Measurements from ENCODE around the gene CCDC187. TPM values are rescaled to one million over a fixed set of nuclear protein-coding genes. Genes with fewer than 3 reads are reported as not detected.

Gene CCDC187
- total and polyA plus RNA-seq, 5 donors: not detected

DNA sequence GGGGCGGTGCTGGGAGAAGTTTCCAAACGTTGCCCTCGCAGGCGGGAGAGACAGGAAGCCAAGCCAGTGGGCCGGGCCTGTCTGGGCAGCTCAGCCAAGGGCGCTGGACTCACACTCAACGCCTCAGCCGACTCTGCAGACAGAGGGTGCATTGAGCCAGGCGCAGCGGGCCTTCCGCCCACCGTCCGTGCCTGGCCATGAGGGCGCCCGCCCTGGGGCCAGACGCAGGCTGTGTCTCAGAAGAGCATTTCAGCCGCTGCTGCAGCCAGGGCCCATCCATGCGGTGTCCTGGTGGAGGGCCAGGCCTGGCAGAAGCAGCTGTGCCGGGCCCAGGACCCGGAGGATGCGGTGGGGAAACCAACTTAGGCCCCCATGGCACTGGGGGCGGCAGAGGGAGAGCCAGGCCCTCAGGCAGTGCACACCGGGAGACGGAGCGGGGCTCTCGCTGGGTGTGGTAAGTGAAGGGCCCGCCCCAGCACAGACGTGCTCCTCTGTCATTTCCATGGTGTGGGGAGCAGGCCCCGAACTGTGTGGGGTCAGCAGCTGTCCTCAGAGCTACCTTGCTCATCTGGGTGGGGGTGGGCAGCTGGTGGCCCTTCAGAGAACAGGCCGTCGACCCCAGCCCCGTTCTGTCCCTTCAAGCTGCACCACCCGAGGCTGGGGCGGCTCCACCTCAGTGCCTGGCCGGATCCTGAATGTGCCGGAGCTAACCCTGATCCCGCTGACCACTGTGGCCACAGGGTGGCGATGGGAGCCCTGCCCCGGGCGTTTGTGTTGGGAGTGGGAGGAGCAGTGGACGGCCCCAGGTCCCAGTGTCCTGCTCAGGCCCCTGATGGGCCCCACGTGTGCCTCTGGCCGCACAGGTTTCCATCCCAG is 41.6 kb upstream of the CCDC187 start:
- Histone ChIP-seq H3K4me3 (ENCODE audit: low read length) (no peak overlapping the region), H3K27me3 (ENCODE audit: control insufficient read depth, insufficient read depth) (no peaks in the 10 kb centered on the region), H3K9me3 (ENCODE audit: control insufficient read depth, low read length) (no peaks in the 10 kb centered on the region), H3K27ac (ENCODE audit: low read length) (peak overlapping the region; percentile 18), H3K4me1 (ENCODE audit: control insufficient read depth, insufficient read depth, low read length) (peaks cover 2% of the 10 kb centered on the region)
- intact Hi-C loops (cut with DNase I): no loop called here
- peak; percentile 50 to 52 for ATAC-seq
- DNase-seq: peak; percentile 88 to 95 (median 91)
- WGBS: 26% methylated on average over 43 of the region's 43 CpGs

DNA sequence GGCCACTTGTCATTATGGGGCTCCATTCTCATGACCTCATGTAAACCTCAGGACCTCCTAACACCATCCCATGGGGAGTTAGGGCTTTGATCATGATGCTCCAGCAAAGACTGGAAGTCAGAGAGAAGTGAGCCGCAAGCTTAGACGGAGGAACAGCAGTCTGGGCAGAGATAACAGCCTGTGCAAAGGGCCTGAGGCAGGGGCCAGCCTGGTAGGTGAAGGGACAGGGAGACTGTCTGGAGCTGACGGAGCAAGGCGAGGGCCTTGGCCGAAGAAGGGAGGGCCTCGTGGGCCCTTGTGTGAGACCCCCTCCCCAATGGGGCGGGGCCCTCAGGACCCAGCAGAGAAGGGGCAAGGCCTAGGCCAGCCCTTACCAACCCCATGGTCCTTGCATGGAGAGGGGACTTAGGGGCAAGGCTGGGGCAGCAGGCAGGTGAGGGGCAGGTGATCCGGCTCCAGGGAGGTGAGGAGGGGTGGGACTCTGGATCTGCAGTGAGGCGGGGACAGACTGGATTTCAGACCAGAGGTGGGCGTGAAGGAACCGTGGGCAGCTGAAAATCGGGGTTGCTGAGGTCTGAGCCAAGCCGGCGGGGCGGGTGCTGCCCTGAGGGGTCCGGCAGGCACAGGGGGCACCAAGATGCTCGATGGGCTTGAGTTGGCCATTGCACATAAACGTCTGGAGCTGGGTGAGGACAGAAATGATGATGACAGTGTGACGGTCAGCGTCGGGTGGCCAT is 40.8 kb upstream of the CCDC187 start:
- H3K27me3 ChIP-seq (ENCODE audit: control insufficient read depth, insufficient read depth): no peaks in the 10 kb centered on the region
- ATAC-seq (no peak), DNase-seq (no peak)
- H3K27ac ChIP-seq (ENCODE audit: low read length): peak overlapping the region; percentile 18
- H3K9me3 ChIP-seq (ENCODE audit: control insufficient read depth, low read length): no peaks in the 10 kb centered on the region
- peaks cover 2% of the 10 kb centered on the region for H3K4me1 ChIP-seq (ENCODE audit: control insufficient read depth, insufficient read depth, low read length)
- H3K4me3 ChIP-seq (ENCODE audit: low read length): no peak overlapping the region
- WGBS: 59% methylated on average over 21 of the region's 21 CpGs
- intact Hi-C loops (cut with DNase I): no loop called here

DNA sequence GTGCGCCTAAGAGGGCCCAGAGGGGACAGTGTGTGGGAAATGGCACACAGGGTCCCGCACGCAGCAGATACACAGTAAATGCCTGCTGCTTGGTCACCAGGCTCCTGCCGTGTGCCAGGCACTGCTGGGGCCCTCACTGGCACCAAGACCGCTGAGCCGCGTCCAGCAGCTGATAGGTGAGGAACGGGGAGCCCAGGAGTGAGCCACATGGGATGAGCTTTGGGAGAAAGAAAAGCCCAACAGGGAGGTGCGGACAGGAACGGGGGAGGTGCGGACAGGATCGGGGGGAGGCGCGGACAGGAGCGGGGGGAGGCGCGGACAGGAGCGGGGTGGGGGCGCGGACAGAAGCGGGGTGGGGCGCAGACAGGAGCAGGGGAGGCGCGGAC is 40.0 kb upstream of the CCDC187 start:
- WGBS: 85% methylated on average over 24 of the region's 24 CpGs
- intact Hi-C loops (cut with DNase I): no loop called here
- no peak for ATAC-seq
- peaks cover 2% of the 10 kb centered on the region for H3K4me1 ChIP-seq (ENCODE audit: control insufficient read depth, insufficient read depth, low read length)
- DNase-seq: no peak
- H3K27ac ChIP-seq (ENCODE audit: low read length): no peak overlapping the region
- no peak overlapping the region for H3K4me3 ChIP-seq (ENCODE audit: low read length)
- H3K9me3 ChIP-seq (ENCODE audit: control insufficient read depth, low read length): no peaks in the 10 kb centered on the region
- no peaks in the 10 kb centered on the region for H3K27me3 ChIP-seq (ENCODE audit: control insufficient read depth, insufficient read depth)

DNA sequence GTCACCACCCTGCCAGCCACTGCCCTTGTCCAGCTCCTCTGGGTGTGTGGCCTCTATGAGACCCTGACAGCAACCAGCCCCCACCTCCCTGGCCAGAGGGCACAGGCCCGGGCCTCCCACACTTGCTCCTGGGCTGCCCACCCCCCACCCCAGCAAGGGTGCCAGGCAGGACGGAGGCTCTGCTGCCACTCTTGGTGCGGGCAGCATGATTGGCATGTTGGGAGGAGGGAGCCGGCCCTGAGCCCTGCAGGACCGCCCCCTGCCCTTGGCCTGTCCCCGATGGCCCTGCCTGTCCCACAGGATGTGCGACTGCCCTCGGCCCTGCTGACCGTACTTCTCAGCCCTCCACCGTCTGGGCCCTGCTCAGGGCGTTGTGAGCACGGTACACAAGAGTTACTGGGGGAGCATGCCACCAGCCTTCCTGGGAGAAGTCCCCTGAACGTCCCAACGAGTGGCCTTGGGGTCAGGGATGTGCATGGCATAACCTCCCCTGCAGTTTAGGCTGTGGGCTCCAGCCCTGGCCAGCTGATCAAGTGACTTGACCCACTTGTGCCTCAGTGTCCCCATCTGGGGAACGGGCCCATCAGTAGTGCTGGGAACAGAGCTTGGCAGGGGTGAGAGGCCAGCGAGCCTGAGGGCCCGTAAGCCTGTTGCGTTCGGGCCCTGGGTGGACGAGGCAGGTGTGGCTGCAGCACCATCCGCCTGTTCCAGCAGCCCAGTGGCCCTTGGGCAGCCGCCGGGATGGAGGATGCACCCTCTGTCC is 39.4 kb upstream of the CCDC187 start:
- Histone ChIP-seq H3K27ac (ENCODE audit: low read length) (peak overlapping the region; percentile 75), H3K27me3 (ENCODE audit: control insufficient read depth, insufficient read depth) (no peaks in the 10 kb centered on the region), H3K9me3 (ENCODE audit: control insufficient read depth, low read length) (no peaks in the 10 kb centered on the region), H3K4me3 (ENCODE audit: low read length) (no peak overlapping the region), H3K4me1 (ENCODE audit: control insufficient read depth, insufficient read depth, low read length) (peaks cover 2% of the 10 kb centered on the region)
- DNase-seq (peak in 2 of 3 donors; percentile 83 to 89), ATAC-seq (peak; percentile 6 to 17)
- intact Hi-C loops (cut with DNase I): no loop called here
- 53% methylated on average over 23 of the region's 23 CpGs for WGBS

- ATAC-seq (peak; percentile 68 to 69), DNase-seq (peak; percentile 87 to 97 (median 96))
- Histone ChIP-seq H3K27me3 (ENCODE audit: control insufficient read depth, insufficient read depth) (no peaks in the 10 kb centered on the region), H3K4me3 (ENCODE audit: low read length) (peak overlapping the region; percentile 32), H3K27ac (ENCODE audit: low read length) (peak overlapping the region; percentile 75), H3K9me3 (ENCODE audit: control insufficient read depth, low read length) (no peaks in the 10 kb centered on the region), H3K4me1 (ENCODE audit: control insufficient read depth, insufficient read depth, low read length) (peaks cover 2% of the 10 kb centered on the region)
- WGBS: 12% methylated on average over 60 of the region's 60 CpGs
- intact Hi-C loops (cut with DNase I): no loop called here
Measured at GRCh38 chr9:136342181-136343120, 38.6 kb upstream of the CCDC187 start.

DNA sequence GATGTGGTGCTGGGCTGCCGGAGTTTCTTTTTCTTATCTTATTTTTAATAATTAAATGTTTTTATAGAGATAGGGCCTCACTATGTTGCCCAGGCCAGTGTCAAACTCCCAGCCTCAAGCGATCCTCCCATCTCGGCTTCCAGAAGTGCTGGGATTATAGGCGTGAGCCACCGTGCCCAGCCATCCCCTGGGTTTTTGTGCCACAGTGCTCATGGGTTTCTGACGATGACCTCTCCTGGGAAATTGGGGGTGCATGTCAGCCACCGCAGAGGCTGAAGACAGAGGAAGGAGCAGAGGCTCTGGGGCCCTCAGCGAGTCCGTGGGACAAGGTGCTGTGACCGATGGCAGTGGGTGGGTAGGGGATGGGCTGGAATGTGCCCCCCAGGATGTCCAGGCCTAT is 37.9 kb upstream of the CCDC187 start:
- peaks cover 2% of the 10 kb centered on the region for H3K4me1 ChIP-seq (ENCODE audit: control insufficient read depth, insufficient read depth, low read length)
- H3K9me3 ChIP-seq (ENCODE audit: control insufficient read depth, low read length): no peaks in the 10 kb centered on the region
- ATAC-seq: no peak
- H3K4me3 ChIP-seq (ENCODE audit: low read length): no peak overlapping the region
- intact Hi-C loops (cut with DNase I): no loop called here
- H3K27me3 ChIP-seq (ENCODE audit: control insufficient read depth, insufficient read depth): no peaks in the 10 kb centered on the region
- H3K27ac ChIP-seq (ENCODE audit: low read length): peak overlapping the region; percentile 75
- peak in 1 of 3 donors; percentile 64 for DNase-seq
- WGBS: 53% methylated on average over 10 of the region's 10 CpGs

DNA sequence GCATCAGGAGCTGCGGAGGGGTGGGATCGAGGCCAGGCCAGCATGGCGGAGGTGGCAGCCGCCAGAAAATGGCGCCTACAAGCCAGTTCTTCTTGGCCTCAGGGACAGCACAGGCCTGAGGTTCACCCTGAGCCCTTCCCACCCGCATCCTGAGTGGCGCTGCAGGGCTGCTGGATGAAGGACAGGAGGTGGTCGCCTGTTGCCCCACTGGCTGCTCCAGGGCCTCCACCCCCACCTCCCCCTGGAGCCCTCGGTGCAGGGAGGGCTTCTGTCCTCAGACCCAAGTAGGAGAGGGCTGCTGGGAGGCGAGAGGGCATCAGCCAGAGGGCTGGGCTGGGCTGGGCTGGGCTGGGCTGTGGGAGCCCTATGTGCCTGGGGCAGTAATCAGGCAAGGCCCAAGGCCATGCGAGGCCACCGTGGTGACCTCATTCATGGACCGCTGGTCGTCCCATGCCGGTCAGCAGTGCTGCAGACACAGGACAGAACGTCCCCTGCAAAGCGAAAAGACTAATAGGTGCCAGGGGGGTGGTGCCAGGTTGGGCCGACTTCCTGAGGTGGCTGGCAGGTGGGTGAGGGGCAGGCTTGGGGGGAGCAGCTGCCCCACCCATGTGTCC is 37.3 kb upstream of the CCDC187 start:
- no peaks in the 10 kb centered on the region for H3K27me3 ChIP-seq (ENCODE audit: control insufficient read depth, insufficient read depth)
- no peak overlapping the region for H3K4me3 ChIP-seq (ENCODE audit: low read length)
- H3K4me1 ChIP-seq (ENCODE audit: control insufficient read depth, insufficient read depth, low read length): peaks cover 2% of the 10 kb centered on the region
- intact Hi-C loops (cut with DNase I): no loop called here
- H3K9me3 ChIP-seq (ENCODE audit: control insufficient read depth, low read length): no peaks in the 10 kb centered on the region
- H3K27ac ChIP-seq (ENCODE audit: low read length): peak overlapping the region; percentile 21
- WGBS: 60% methylated on average over 18 of the region's 18 CpGs
- DNase-seq (peak; percentile 72 to 90 (median 87)), ATAC-seq (peak; percentile 1 to 34)

DNA sequence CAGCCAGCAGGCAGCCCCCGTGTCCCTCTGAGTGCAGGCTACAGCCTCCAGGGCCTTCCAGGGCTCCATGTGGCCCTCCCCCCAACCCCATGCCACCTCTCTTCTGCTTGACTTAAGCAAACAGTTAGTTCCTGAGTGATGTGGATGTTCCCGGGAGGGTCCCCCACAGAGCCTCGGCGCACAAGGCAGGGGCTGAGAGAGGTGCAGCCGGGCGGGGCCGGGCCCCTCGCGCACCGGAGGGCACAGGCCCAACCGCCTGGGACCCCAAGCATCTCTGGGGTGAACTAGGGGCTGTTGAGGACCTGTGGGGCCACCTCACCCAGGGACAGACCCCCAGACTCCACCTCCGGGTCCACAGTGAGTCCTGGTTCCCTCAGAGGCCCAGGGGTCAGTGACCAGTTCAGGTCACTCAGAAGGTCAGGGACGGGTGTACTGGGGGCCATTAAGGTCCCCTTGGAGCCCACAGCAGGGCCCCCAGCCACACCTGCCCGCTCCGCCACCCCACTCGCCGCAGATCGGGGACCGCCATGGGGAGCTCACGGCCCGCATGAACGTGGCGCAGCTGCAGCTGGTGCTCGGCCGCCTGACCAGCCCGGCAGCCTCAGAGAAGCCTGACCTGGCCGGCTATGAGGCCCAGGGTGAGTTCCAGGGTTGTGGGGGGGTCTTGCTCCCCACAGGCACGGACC is 36.6 kb upstream of the CCDC187 start:
- peak overlapping the region; percentile 21 for H3K27ac ChIP-seq (ENCODE audit: low read length)
- no peaks in the 10 kb centered on the region for H3K27me3 ChIP-seq (ENCODE audit: control insufficient read depth, insufficient read depth)
- H3K4me1 ChIP-seq (ENCODE audit: control insufficient read depth, insufficient read depth, low read length): peaks cover 2% of the 10 kb centered on the region
- peak in 1 of 3 donors; percentile 52 for DNase-seq
- intact Hi-C loops (cut with DNase I): no loop called here
- H3K9me3 ChIP-seq (ENCODE audit: control insufficient read depth, low read length): no peaks in the 10 kb centered on the region
- 91% methylated on average over 28 of the region's 28 CpGs for WGBS
- ATAC-seq: no peak
- no peak overlapping the region for H3K4me3 ChIP-seq (ENCODE audit: low read length)

DNA sequence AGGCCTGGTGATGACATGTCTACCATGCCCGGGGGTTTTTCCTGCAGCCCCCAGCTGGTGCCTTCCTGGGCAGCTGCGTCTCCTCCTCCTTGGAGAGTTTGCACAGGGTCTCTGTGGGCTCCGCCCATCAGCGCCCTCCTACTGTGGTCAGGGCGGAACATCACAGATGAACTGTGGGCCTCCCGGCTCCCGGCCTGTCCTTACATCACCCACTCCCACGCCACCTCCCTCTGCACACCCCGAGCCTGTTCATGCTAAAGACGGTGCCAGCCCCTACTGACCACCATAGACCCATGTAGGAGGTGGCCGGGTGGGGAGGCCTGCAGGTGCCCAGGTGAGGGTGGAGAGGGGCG is 36.0 kb upstream of the CCDC187 start:
- H3K27ac ChIP-seq (ENCODE audit: low read length): no peak overlapping the region
- H3K27me3 ChIP-seq (ENCODE audit: control insufficient read depth, insufficient read depth): no peaks in the 10 kb centered on the region
- intact Hi-C loops (cut with DNase I): no loop called here
- H3K4me3 ChIP-seq (ENCODE audit: low read length): no peak overlapping the region
- peak in 2 of 3 donors; percentile 61 to 66 for DNase-seq
- WGBS: 84% methylated on average over 12 of the region's 12 CpGs
- no peaks in the 10 kb centered on the region for H3K9me3 ChIP-seq (ENCODE audit: control insufficient read depth, low read length)
- H3K4me1 ChIP-seq (ENCODE audit: control insufficient read depth, insufficient read depth, low read length): peaks cover 2% of the 10 kb centered on the region
- ATAC-seq: no peak
